Epithelial cell of esophagus (primary cell): ENCODE data around the gene GULP1.

ENCODE experiments used
- DNase-seq: peaks from one replicate; pipeline ENCODE4 v3.0.0; 2010; ENCODE audit warnings: low read depth
- H3K4me3 ChIP-seq: 2 replicates; pipeline ENCODE4 v1.5.1; 2011; ENCODE audit warnings: mild to moderate bottlenecking, low read length, control low read depth
- CTCF ChIP-seq: IDR thresholded peaks from 2 replicates; pipeline ENCODE4 v1.5.1; 2011; ENCODE audit warnings: low read depth, mild to moderate bottlenecking, low read length, control low read depth, inconsistent platforms; ENCODE audit not compliant: insufficient read depth; ENCODE audit errors: missing control alignments

The GULP1 gene

GRCh38 chr2:188634656-188635055 is 343.0 kb downstream of the GULP1 start:
- DNase-seq, result no peak
- H3K4me3 ChIP-seq, result no peak overlapping the region
- TF ChIP-seq CTCF, result no peak
